Left kidney (tissue), 2 donors: ENCODE measurements around the gene NABP2. TPM values are rescaled to one million over a fixed set of nuclear protein-coding genes. Genes with fewer than 3 reads are reported as not detected.
A peak's percentile ranks its signal among the peaks of the same experiment; 100 is the strongest.
"Not testable (repeated sequence)": the region's sequence is repeated elsewhere in the genome, so short reads cannot be mapped to it uniquely, and the experiment has no call there.

Experiments used
- DNase-seq: peaks from one replicate; pipeline ENCODE4 v3.0.0-alpha.2; 2013
- polyA plus RNA-seq: library from polyadenylated mRNA; unstranded; fragments of 120-200 nt; gene quantifications from one replicate; pipeline ENCODE4 v1.2.1, GENCODE V29; 2013; ENCODE audit not compliant: insufficient read length

The NABP2 gene
- polyA plus RNA-seq, 1 donor, result 31.5 TPM

DNA sequence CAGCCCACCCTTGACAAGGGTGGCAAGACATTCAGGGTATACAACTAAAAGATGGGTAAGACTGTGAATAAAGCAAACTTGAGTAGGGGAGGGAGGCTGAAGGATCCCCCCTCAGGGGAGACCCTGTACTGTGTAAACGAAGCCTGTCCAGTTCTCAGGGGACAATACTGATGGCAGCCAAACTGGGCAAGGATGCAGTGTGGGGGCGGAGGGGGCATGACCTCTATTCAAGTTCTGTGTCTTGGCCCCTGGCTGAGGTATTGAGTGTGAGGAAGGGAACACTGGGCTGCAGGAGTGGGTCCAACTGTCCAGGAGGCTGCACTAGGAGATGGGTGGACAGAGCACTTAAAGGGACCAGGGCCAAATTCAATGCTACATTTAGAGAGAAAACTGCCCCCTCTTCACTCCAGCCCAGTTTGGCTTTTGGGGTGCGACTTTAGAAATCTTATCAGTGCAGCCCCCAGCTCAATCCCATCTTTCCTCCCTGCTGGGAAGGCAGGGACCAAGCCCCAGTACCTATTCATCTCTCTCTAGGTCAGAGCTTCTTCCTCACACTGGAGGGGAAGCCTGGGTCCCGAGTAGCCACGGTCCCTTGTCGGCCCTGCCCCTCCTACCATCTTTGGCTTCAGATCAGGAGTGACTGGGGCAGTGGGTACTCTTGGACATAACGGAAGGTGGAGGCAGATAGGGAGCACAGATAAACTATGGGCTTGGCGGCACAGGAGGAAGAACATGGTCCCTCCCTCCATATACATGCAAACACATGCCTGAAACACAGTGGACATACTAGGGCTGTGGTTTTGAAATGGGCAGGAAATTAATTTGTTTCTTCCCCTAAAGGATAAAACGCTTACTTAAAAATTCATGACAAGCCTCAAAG is 17.5 kb downstream of the NABP2 start:
- no peak for DNase-seq

DNA sequence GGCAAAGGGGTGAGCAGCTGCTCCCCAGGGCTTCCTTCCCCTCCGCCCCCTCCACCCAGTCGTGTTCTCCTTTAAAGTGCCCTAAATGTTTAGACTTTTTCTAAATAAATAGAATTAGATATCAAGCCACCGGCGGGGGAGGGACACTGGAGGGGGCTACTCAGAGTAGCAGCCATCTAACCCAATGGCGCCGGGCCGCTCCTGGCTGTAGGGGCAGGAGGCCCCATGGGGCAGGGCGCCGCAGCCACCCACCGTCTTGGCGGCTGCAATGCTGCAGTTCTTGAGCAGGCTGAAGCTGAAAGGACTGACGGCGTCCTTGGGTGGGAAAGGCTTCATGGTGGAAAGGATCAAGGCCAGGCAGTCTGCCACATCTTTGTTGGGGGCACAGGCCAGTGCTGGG is 18.8 kb downstream of the NABP2 start:
- no peak for DNase-seq

DNA sequence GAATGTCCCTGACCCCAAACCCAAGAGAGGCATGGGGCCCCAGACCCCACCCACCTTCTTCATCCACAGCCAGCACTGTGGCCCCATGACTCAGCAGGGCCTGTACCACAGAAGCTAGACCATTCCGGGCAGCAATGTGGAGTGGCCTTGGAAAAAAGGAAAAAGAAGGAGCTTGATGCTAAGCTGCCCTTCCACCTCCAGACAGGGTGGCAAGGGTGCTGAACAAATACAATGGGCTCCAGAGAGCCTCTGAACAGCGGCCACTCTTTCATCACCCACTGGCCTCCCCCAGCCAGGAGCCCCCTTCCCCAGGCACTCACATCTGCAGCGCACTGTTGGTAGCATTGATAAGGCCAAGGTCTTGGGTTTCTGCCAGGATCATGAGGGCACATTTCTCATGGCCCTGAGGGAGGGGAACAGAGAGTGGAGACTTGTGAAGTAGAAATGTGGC is 19.6 kb downstream of the NABP2 start:
- DNase-seq, result no peak

DNA sequence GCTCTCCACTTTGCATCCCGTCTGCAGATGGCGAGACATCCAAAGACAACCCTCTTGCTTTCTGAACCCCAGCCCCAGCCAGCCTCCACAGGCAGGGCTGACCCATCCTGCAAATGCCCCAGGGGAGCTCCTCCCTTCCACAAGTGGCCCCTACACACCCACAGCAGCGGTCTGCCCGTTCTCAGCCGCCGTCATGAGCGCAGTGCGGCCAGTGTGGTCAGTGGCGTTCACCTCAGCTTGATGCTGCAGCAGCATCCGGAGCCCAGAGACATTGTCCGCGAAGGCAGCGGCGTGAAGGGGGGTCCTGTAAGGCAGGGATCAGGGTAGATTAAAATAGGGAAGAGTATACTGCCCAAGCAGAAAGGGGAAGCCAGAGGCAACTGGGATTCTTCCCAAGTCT is 20.4 kb downstream of the NABP2 start:
- no peak for DNase-seq

DNA sequence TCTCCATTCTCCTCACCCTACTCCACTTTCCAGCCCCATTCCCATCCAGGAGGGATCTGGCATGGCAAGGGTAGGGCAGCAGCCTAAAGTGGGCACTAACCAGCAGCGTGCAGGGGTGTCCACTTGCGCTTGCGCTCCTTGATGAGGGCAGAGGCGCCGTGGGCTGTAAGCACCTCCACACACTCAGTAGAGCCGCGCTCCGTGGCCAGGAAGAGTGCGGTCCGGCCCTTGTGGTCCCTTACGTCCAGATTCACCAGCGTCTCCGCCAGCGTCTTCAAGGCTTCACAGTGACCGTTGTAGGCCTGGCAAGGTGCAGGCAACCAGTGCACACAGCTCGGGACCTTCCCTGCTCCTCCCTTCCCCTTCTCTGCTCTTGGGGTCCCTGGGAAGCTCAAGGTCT is 23.8 kb downstream of the NABP2 start:
- no peak for DNase-seq

DNA sequence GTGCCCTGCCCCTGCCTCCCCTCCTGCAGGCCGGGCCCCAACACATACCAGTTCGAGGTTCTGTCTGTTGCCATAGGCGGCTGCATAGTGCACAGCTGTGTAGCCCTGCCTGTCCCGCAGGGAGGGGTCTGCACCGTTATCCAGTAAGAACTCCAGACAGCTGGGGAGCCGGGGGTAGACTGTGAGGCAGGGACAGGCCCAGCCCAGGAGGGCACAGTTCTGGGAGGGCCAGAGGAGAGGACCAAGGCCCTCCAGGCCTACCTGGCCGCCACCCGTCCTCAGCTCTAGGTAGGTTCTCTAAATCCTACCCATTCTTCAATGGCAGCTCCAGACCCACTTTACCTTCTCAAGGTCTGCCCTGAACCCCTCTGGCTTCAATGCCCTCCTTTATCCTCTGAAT is 24.6 kb downstream of the NABP2 start:
- no peak for DNase-seq

DNA sequence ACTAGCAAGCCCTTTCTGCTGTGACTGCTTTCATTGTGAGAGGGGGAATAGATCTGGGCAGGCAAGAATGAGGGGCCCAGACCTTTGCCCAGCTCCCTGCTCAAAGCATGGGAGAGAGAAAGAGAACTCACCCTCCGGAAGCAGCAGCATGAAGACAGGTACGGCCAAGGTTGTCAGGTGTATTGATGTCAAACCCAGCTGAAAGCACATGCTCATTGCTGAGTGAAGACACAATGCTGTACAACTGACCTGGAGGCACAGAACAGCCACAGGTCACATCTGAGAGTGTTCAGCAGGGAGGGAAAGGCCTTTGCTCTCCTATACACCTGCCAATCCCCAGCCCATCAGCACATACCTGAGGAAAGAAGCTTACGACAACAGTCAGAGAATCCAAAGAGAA is 28.5 kb downstream of the NABP2 start:
- no peak for DNase-seq

DNA sequence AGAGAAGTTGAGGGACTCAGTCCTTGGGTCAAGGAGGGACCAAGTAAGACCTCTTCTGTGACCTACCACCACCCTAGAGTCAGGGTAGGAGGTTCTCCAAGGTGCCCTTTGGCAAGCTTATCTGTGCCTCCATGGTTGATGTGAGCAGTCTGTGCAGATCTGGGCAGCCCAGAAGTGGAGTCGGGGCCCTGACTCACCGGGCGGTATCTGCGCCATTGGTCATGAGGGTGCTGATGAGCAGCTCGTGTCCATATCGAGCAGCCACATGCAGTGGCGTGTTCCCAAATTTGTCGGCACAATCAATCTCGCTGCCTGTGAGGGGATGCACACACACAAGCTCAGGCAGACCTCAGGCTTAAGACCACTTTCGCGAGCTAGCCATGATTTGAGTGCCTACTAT is 28.9 kb downstream of the NABP2 start:
- no peak for DNase-seq

DNA sequence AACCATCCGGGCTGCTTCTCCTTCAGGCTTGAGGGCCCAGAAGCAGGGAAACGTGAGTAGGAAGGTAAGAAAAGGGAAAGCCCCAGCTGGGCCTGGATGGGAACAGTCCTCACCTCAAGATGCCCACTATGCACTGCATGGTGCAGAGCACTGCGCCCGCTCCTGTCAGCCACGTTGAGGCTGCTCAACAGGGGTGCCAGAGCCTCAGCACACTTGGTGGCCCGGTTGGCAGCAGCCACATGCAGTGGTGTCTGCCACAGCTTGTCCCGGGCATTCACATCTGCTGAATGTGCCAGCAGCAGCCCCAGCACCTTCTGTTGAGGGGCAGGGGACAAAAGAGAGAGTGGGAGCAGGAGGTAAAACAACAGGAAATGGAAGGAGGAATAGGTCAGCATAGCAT is 31.5 kb downstream of the NABP2 start:
- no peak for DNase-seq

DNA sequence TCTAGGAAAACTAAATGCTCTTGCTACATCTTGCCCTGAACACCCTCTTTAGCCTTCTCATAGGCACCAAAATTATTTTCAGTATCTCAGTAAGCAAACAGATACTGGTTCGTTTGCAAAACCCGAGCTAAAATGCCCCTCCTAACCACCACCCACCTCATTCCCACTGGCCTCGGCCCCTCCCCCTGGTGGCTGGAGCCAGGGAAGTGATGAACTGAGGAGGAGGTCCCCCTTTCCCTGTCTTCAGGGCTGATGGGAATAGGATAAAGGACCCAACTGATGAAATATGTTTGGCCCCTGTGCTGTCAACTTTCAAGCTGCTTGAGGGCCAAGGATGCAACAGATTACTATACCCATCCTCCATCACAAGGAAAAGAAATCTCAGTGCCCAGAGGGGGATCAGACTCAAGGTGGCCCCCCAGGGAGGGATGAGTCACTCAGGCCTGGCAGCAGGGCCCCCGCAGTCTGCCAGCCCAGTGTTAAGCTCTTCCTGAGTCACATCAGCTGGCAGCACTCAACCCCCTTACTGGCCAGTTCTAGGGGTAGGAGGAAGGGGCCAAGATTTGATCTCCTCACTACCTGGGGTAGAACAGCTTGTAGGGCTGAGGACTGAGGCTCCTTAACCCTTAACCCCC is 32.3 kb downstream of the NABP2 start:
- DNase-seq, result no peak

DNA sequence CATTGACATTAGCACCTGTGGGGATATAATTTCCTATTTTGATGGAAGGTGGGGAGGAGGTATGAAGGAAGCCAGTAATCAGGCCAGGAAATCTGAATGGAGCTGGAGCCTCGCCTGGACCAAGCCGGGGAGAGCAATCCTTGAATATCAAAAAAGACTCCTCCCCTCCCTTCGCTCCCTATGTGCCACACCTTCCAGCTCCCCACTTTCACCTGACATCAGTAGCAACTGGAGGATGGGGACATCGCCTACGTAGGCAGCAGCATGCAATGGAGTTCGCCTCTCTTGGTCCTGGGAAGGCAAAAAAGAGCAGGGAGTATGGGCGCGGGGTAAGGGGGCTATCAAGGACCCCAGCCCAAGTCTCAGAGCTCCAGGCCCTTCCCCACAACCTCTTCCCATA is 32.9 kb downstream of the NABP2 start:
- DNase-seq, result no peak

DNA sequence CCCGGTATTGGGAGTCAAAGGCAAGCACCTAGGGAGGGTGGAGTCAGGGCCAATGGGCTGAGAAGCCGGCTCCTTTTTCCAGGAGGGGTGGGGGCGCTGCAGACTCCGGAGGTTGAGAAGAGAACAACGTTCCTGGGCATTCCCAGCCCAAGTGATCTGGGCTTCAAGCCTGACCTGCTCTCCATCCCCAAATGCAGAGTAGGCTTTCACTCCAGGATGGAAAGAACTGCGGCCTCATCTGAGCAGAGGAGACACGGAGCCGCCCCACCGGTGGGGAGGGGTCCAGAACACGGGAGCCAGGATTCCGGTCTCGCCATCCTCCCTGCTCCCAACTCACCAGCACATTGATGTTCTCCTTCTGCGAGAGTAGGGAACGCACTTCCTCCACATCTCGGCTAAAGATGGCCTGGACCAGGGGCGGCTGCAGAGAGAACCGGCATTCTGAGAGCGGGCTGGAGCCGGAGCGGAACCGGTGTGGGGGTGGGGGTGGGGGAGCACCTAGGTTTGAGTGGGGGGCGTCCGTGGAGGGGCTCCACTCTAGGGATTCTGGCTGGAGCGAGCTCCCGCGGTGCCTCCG is 33.4 kb downstream of the NABP2 start:
- peak; percentile 37 for DNase-seq

DNA sequence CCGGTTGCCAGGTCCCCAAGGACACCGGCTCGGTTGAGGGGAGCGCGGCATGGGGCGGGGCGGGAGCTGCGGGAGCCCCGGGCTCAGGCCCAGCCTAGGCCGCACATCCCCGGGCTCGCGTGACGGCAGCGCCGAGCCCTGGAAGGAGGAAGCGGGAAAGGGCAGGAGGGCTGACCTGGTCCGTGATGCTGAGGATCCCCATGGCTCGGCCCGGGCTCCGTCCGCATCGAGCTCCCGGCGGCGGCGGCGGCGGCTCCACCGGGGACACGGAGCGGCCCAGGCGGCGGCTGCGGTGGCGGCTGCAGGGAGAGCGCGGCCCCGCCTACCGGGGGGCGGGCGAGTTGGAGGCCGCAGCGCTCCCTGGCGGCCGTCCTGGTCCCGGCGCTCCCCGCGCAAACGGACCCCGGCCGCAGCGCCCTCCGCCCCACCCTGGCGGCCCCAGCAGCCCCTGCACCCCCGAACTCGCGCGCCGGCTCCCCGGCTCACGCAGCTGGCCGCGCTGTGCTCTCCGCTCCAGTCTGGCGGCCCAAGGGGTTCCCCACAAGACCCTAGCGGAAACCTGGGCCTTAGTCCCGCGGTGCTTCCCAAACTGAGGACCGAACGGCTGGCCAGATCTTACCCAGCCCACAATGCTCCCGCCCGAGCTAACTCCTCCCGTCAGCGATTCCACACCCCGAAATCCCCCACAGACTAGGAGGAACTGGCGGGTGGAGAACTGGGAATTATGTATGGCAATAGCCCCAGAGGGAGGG is 34.1 kb downstream of the NABP2 start, which contains the start of gene ANKRD52:
Gene ANKRD52 (minus strand): TSS at position 317 of the 752 bp plus-strand sequence. CDS start 115 bp downstream, at position 202.
- DNase-seq, result peak; percentile 79

DNA sequence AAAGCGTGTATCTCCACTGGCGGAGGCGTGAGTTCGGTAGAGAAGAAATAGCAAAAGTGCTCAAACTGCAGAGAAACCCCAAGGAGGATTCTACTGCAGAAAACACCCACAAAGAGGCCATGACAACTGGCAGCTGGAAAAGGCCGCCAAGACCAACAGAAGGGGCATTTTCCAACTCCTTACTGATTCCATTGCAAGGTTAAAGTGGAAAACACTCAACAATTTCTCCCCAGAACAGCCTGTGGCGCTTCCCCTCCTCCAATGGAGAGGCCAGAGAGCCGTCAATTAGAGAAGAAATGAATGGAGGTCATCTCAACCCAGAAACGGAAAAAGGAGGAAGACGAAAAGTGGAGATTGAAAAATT is 34.7 kb downstream of the NABP2 start:
- no peak for DNase-seq

DNA sequence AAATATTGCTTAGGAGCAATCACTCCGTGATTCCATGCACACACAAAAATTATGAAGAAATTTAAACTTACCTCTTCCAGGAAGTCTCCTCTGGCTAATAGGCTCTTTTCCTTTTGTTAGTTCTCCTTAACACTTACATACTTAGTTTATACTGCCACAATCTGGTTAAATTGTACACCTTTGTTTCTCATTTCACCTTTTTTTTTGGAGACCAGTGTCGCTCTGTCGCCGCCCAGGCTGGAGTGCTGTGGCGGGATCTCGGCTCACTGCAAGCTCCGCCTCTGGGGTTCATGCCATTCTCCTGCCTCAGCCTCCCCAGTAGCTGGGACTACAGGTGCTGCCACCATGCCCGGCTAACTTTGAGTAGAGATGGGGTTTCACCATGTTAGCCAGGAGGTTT is 36.2 kb downstream of the NABP2 start:
- DNase-seq, result no peak

DNA sequence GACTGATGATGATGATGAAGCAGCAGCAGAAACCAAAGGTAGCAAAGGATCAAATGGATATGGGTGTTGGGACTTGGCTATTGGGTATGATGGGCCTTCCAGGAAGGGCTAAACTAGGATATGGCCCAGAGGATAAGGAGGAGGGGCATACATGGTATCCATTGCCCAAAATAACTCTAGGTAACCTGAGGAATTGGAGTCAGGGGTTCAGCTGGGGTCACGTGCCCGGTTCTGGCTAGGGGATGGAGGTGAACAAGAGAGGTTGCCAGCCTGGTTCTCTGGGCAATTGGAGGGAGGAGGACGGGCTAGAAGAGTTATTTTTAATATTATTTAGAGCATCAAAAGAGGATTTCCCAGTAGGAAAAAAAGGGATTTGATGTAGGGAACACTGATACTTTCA is 36.8 kb downstream of the NABP2 start:
- no peak for DNase-seq

DNA sequence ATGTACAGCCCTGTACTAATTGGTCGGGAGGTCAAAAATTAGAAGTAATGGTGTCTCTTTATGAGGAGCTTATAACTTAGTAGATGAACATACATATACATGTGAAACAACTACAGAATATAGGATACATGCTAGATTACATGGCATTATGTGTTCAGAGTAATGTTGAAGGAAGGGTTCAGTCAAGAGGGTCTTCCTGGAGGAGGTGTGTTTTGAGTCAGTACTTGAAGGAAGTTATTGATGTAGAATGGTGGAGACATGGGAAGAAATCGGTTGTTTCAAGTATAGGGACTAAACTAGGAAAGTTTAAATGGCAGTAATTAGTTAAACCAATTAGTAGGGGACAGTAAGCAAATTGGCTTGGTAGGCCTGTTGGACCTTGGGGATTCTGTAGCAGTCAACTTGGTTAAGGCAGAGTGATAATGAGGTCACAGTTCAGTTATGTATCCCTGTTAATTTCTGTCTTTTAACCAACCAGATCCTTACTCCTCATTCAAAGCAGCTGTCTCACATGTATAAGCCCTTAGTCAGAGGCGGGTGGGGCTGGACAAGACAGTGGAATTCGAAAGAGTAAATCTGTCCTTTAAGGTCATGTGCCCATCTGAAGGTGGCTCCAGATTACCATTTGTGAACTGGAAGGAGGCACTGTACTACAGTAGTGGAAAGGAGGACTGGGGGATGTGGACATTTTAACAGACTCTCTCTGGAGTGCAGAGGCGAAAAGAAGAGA is 37.5 kb downstream of the NABP2 start:
- DNase-seq, result no peak

DNA sequence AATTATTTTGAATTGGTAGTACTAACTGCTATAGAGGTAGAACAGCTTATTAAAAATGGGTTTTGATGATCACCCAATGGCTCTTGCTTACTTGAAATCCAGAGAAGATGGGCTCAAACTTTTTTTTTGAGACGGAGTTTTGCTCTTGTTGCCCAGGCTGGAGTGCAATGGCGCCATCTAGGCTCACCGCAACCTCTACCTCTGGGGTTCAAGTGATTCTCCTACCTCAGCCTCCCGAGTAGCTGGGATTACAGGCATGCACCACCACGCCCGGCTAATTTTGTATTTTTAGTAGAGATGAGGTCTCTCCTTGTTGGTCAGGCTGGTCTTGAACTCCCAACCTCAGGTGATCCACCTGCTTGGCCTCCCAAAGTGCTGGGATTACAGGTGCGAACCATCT is 38.8 kb downstream of the NABP2 start:
- DNase-seq, result not testable (repeated sequence)

DNA sequence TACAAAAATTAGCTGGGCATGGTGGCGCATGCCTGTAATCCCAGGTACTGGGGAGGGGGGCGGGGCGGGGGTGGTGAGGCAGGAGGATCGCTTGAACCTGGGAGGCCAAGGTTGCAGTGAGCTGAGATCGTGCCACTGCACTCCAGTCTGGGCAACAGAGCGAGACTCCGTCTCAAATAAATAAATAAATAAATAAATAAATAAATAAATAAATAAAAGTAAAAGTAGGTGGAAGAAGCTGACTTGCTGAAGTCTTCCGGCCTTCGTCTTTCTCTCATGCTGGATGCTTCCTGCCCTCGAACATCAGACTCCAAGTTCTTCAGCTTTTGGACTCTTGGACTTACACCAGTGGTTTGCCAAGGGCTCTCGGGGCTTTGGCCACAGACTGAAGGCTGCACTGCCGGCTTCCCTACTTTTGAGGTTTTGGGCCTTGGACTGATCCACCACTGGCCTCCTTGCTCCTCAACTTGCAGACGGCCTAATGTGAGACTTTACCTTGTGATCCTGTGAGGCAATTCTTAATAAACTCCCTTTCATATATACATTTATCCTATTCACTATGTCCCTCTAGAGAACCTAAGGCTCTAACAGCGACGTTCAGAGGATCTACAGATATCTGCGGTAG is 42.0 kb downstream of the NABP2 start:
- DNase-seq, result not testable (repeated sequence)

DNA sequence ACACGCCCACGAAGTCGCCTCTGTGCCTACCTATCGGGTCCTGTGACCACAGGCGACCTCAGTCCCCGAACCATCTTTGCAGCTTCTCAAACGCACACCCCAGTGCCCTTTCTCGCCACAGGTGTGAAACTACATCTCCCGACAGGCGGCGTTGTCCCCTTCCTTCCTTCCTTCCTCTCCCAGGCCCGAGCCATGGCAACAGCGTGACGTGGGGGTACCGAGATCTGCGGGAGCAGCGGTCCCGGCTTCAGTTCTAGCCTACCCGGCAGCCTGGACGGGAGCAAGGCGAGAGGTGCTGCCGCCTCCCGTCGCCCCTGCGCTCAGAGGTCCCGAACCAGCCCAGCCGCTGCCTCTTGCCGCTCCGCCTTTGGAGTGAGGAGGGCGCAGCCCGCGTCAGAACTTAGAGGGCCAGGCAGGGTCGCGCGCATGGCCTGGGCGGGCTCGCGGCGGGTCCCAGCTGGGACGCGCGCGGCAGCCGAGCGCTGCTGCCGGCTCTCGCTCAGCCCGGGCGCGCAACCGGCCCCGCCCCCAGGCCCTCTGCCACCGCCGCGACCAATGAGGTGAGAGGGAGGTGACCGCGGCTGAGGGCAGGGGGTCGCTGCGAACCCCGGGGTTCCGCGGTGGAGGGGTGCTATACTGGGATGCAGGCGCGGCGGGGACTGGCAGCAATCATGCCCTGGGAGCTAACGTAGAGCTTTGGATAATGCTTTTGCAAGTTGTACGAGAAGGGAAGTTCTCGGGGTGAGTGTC is 42.7 kb downstream of the NABP2 start, which contains the start of gene COQ10A:
Gene COQ10A (plus strand): TSS at position 250 of the 750 bp plus-strand sequence. CDS start 177 bp downstream, at position 427.
- DNase-seq, result peak; percentile 90
